HG03432 (cell line): ENCODE results near the gene VPS13D.
"Not testable (repeated sequence)": the region's sequence is repeated elsewhere in the genome, so short reads cannot be mapped to it uniquely, and the experiment has no call there.

Experiments
- ATAC-seq: cut with Tn5 transposase; IDR thresholded peaks from one replicate; pipeline ENCODE4 v1.9.1; 2021; ENCODE audit warnings: mild to moderate bottlenecking, moderate library complexity; ENCODE audit not compliant: unreplicated experiment

VPS13D gene

GRCh38 chr1:12285496-12286143 lies 55.8 kb downstream of the VPS13D start:
- ATAC-seq = no peak

DNA sequence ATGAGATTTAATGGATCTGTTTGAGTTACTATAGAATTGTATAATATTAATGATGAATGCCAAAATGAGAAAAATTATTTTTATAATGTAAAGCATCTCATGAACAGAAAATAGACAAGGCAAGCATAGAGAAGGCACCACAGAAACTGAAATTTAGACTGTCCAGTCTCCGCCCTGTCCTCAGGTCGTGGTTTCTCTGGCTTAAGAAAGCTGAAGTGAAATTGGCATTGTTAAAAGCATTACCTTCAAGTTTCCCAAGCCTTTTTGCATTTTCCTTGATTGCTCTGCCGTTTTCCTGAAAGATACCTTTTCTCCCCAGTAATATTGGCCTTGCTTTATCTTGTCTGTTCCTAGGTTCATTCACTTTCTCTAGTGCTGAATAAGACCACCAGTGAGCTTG lies 58.0 kb downstream of the VPS13D start:
- no peak for ATAC-seq

DNA sequence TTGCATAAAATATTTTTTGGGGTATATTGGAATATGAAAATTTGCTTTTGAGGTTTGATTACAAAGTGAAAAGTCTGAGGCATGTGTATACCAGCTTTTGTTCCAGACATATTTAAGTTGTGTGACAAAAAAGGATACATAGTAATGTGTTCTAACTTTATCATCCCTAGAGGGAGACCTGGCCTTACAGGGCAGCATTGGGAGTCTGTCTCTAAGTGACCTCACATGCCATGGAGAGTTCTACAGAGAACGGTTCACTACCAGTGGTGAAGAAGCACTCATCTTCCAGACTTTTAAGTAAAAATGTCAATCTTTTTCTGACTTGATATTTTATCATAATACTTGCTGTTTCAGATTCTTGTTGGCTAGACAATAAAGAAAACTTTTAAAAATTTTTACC lies 61.0 kb downstream of the VPS13D start:
- ATAC-seq = no peak

GRCh38 chr1:12293416-12293815 lies 63.6 kb downstream of the VPS13D start:
- ATAC-seq = no peak

DNA sequence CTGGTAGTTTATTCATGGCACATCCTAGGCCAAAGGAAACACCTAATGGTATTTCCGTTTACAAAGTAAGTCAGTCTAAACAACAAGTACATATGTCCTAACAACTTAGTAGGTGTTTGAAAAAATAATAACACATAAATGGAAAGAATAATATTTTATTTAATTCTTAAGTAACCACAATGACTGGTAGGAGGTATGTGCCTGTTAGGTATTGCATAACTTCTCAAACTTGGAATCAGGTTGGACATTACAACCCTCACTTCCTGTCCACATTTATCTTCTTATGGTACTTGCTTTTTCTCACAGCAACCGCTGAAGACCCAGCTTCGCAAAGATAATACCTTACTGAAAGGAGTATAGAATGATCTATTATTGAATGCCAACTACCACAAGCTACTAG lies 64.2 kb downstream of the VPS13D start:
- no peak for ATAC-seq

- ATAC-seq = no peak
Observed at GRCh38 chr1:12296016-12296415, 66.2 kb downstream of the VPS13D start.

- peak; percentile 81 for ATAC-seq
Observed at GRCh38 chr1:12296623-12297022, 66.8 kb downstream of the VPS13D start.

DNA sequence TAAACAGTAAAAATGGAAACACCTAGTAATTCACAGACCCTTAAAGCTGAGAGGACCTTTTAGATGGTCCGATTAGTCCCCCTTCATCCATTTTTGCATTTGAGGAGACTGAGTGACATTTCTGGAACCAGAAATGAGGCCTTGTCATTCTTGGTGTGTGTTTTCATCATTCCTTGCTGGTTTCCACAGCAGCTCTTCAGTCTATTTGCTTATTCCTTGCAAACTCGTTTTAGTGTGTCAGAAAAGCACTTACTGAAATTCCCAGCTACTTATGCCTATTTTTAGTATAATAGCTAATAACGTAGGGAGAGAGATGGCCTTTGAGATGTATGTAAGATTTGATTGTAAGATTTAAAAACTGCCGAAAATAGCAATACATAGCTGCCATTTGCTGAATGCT lies 70.9 kb downstream of the VPS13D start:
- ATAC-seq = no peak

- no peak for ATAC-seq
Observed at GRCh38 chr1:12301518-12302237, 71.8 kb downstream of the VPS13D start.

- no peak for ATAC-seq
Observed at GRCh38 chr1:12302798-12303447, 73.1 kb downstream of the VPS13D start.

- no peak for ATAC-seq
Observed at GRCh38 chr1:12305377-12305776, 75.5 kb downstream of the VPS13D start.

- ATAC-seq = no peak
Observed at GRCh38 chr1:12309783-12310742, 80.2 kb downstream of the VPS13D start.

DNA sequence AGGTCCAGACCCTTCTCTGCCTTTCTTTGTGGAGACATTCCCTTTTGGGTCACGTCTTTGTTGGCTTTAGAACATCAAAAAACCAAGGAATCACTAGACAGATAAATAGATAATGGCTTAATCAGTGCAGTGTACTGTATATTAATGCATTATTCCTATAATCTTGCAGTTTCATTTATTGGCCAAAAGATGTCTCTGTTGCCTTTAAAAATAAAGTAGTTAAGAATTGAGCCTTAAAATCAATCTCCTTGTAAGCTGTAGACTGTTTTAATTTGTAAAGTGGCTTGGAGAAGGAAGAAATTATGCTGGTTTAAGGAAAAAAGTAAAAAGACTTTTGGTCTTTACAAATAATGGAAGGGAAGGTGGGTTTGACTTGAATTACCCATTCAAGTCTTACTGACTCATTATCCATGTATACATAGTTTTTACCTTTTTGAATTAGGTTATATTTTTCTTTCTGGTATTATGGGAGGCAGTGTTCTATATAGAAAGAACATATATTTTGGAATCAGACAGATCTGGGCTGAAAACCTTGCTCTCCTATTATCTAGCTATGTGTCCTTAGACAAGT lies 84.6 kb downstream of the VPS13D start:
- no peak for ATAC-seq

- ATAC-seq = no peak
Observed at GRCh38 chr1:12315146-12315545, 85.3 kb downstream of the VPS13D start.

DNA sequence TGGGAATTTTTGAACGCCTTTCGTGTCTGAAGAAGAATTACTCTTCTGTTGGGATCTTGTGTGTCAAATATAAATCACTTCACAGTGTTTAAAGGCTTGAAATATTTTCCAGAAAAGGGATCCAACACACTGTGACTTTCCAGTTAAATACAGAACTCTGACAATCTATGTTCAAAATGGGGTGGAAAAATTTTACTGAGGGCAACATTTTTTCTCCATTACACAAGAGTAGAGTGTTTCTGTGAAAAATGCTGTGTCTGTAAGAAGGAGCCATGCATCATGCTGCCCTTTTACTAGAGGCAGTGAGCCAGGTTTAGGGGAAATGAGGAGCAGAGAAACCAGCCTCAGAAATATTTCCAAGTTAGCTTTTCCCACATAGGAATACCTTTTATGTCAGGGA lies 86.5 kb downstream of the VPS13D start:
- ATAC-seq = no peak

DNA sequence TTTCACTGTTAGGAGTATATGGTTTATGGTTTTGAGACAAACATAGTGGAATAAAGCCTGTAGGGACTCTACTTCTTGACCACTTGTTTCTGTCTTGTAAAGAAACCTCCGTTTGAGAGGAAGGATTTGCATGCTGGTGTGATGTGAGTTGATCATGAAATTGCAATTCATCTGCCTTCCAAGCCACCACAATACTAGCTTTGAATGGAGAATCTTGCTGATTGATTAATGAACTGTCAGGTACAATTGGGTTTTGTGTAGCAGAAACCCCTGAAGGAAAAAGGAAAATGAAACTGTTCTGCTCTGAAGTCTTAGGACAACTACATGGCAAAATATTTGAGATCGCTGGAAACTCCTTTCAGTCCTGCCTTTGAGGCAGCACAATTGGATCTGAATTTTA lies 90.7 kb downstream of the VPS13D start:
- ATAC-seq = no peak

DNA sequence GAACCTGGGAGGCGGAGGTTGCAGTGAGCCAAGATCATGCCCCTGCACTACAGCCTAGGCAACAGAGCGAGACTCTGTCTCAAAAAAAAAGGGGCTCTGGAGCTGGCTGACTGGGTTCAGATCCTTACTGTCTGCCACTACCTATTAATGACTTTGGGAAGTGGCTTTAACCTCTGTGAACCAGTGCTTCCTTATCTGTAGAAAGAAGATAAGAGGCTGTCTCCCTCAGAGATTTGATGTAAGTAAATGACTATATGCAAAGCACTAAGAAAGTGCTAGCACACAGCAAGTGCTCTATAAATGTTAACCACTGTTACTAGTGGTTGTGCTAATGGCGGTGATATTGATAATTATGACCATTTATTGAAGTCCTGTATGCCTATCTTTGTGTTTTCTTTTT lies 94.6 kb downstream of the VPS13D start:
- ATAC-seq = no peak

- not testable (repeated sequence) for ATAC-seq
Observed at GRCh38 chr1:12324973-12325372, 95.1 kb downstream of the VPS13D start.

DNA sequence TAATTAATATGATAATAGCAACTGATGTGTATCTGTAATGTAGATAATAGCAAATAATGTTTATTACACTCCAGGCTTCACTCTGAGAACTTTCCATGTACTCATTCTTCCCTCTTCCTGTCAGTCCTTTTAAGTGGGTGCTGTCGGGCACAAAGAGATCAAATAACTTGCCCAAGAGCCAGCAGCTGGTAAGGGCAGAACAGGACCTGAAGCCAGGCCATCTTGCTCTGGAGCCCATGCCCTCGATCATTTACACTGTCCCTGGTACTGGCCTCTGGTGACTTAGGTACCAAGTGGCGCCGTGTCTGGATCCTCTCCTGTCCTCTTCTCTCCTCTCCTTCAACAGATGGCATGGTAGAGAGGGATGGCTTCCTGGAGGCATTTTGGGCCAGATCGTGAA lies 97.2 kb downstream of the VPS13D start:
- no peak for ATAC-seq

DNA sequence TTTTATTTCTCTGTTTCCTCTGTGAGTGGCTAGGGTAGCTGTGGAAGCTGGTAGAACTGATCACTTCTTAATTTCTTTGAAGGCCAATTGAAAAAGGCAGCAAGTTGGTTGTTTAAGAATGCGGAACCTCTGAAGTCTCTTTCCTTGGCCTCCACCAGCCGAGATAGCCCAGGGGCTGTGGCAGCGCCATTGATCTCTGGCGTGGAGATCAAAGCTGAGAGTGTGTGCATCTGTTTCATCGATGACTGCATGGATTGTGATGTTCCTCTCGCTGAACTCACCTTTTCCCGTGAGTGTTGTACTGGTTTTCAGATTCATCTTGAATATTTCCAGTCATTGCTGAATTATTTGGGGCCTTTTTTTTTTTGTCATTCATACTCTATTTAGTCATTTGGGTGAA lies 97.7 kb downstream of the VPS13D start:
- no peak for ATAC-seq
